NCI-H2107 (cell line): Measurements from ENCODE around the gene MAP4K1.
A peak's percentile ranks its signal among the peaks of the same experiment; 100 is the strongest.
"Not testable (repeated sequence)": the region's sequence is repeated elsewhere in the genome, so short reads cannot be mapped to it uniquely, and the experiment has no call there.

Source experiments
- DNase-seq: peaks from one replicate; lab custom pipeline; 2025; lab: John Stamatoyannopoulos, UW

MAP4K1 gene

GRCh38 chr19:38650911-38651584, 33.3 kb upstream of the MAP4K1 start:
- no peak for DNase-seq

- no peak for DNase-seq
Measured at GRCh38 chr19:38650172-38650775, 32.5 kb upstream of the MAP4K1 start.

GRCh38 chr19:38649305-38650171, 31.8 kb upstream of the MAP4K1 start:
- DNase-seq = no peak

- no peak for DNase-seq
Measured at GRCh38 chr19:38648769-38649304, 31.1 kb upstream of the MAP4K1 start.

- no peak for DNase-seq
Measured at GRCh38 chr19:38647966-38648768, 30.4 kb upstream of the MAP4K1 start.

GRCh38 chr19:38647368-38647965, 29.7 kb upstream of the MAP4K1 start, which contains the start of gene ACTN4:
TSS of gene ACTN4 (plus strand) at chr19:38647649. CDS start at chr19:38647746, 97 bp downstream.
- DNase-seq = peak; percentile 97

GRCh38 chr19:38644719-38645118, 27.0 kb upstream of the MAP4K1 start:
- DNase-seq = no peak

GRCh38 chr19:38642176-38642575, 24.4 kb upstream of the MAP4K1 start:
- no peak for DNase-seq

GRCh38 chr19:38640368-38640767, 22.6 kb upstream of the MAP4K1 start:
- DNase-seq = no peak

- DNase-seq = no peak
Measured at GRCh38 chr19:38639679-38640078, 21.9 kb upstream of the MAP4K1 start.

GRCh38 chr19:38638461-38638860, 20.7 kb upstream of the MAP4K1 start:
- DNase-seq = no peak

GRCh38 chr19:38635483-38636399, 18.0 kb upstream of the MAP4K1 start:
- DNase-seq = no peak

GRCh38 chr19:38634757-38635482, 17.2 kb upstream of the MAP4K1 start:
- peak; percentile 23 for DNase-seq

- DNase-seq = no peak
Measured at GRCh38 chr19:38632476-38633213, 14.9 kb upstream of the MAP4K1 start.

- DNase-seq = not testable (repeated sequence)
Measured at GRCh38 chr19:38631811-38632475, 14.2 kb upstream of the MAP4K1 start.

GRCh38 chr19:38631301-38631700, 13.5 kb upstream of the MAP4K1 start:
- DNase-seq = not testable (repeated sequence)

- DNase-seq = no peak
Measured at GRCh38 chr19:38629568-38629967, 11.8 kb upstream of the MAP4K1 start.

- no peak for DNase-seq
Measured at GRCh38 chr19:38626401-38626800, 8.6 kb upstream of the MAP4K1 start.
